Measurements from ENCODE around the gene TTYH3. TPM values are rescaled to one million over a fixed set of nuclear protein-coding genes. Genes with fewer than 3 reads are reported as not detected.
A peak's percentile ranks its signal among the peaks of the same experiment; 100 is the strongest.

The TTYH3 gene
- polyA plus RNA-seq, 4 donors: 6.9 to 149 (median 20.6) TPM

DNA sequence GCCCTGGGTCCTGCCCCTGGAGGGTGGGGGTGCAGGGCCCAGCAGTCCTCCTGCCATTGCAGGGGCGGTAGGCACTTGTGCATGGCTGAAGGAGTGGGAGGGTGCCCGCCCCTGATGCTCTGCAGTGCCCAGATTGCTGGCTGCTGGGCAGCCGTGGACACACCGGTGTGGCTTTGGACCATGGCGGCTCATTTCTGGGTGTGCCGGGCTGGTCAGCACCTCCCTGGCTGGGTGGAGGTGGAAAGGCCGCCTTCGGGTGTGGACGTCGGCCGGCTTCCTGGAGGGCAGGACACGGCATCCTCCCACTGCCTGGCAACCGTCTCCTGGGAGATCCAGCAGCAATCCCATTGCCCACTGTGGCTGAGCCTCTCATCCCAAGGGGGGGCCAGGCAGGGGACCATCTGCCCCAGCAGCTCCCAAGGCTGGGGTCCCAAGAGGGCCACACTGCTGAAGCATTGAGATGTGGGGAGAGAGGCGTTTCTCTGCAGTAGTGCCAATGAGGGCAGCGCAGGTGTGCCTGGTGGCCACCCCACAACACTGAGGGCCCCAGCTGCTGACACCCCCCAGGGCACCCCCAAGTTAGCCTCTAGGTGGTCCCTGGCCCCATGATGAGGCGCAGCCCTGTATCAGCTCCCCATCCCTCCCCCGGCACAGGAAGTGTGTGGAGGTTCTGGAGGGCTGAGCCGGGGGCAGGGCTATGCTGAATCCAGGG, 12.9 kb downstream of the TTYH3 start:
- H3K9me3 ChIP-seq (ENCODE audit: control insufficient read depth in 2 of 2, insufficient read depth in 1 of 2, low read depth in 1 of 2, low read length in 1 of 2): no peaks in the 10 kb centered on the region
- 70 to 90% (median 82%) methylated on average over 15 to 18 of the region's 18 CpGs for WGBS, 3 donors
- H3K36me3 ChIP-seq (ENCODE audit: control insufficient read depth in 3 of 3, insufficient read depth in 2 of 3, low read depth in 1 of 3, low read length in 3 of 3): peaks cover 2 to 88% (median 7%) of the 10 kb centered on the region in 3 donors
- no peaks in the 10 kb centered on the region for H3K27me3 ChIP-seq (ENCODE audit: control insufficient read depth in 3 of 3, insufficient read depth in 3 of 3, low read length in 3 of 3)
- no peak overlapping the region for H3K4me3 ChIP-seq (ENCODE audit: low read depth in 1 of 3, low read length in 3 of 3)
- H3K27ac ChIP-seq (ENCODE audit: low read depth in 1 of 3, low read length in 2 of 3): peak overlapping the region in 1 of 3 donors; percentile 22
- H3K4me1 ChIP-seq (ENCODE audit: control insufficient read depth in 3 of 3, insufficient read depth in 2 of 3, low read depth in 1 of 3, low read length in 2 of 3): peaks cover 0 to 16% (median 2%) of the 10 kb centered on the region in 3 donors
- FAIRE-seq: no peak
- DNase-seq: no peak

DNA sequence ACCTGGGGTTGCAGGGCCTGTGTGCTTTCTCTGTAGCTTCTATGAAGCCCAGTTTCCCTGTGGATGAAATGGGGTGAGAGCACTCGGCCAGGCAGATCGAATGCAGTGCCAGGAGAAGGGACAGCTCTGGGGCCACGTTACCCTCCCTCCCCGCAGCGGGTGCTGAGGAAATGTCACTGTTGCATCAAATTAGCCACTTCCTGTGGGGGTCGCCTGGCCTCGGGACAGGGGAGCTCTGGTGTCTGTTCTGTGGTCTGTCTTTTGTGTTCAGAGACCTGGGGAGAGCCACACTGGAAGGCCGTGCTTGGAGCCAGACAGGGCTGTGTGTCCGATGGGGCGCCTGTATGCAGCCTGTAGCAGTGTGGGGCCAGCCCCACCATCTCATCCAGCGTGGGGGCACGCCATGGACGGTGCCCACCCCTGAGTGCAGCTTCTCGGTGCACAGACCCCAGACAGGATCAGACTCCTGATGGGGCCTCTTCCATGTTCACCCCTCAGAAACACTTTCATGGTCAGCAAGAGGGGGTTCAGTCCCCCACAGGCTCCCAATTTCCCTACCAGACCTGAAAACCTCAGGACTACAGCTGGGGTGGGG, 13.6 kb downstream of the TTYH3 start:
- peaks cover 2 to 88% (median 7%) of the 10 kb centered on the region in 3 donors for H3K36me3 ChIP-seq (ENCODE audit: control insufficient read depth in 3 of 3, insufficient read depth in 2 of 3, low read depth in 1 of 3, low read length in 3 of 3)
- no peaks in the 10 kb centered on the region for H3K9me3 ChIP-seq (ENCODE audit: control insufficient read depth in 2 of 2, insufficient read depth in 1 of 2, low read depth in 1 of 2, low read length in 1 of 2)
- H3K27ac ChIP-seq (ENCODE audit: low read depth in 1 of 3, low read length in 2 of 3): peak overlapping the region in 1 of 3 donors; percentile 22
- DNase-seq: peak in 1 of 2 donors; percentile 48
- no peaks in the 10 kb centered on the region for H3K27me3 ChIP-seq (ENCODE audit: control insufficient read depth in 3 of 3, insufficient read depth in 3 of 3, low read length in 3 of 3)
- H3K4me1 ChIP-seq (ENCODE audit: control insufficient read depth in 3 of 3, insufficient read depth in 2 of 3, low read depth in 1 of 3, low read length in 2 of 3): peaks cover 0 to 16% (median 2%) of the 10 kb centered on the region in 3 donors
- no peak overlapping the region for H3K4me3 ChIP-seq (ENCODE audit: low read depth in 1 of 3, low read length in 3 of 3)
- no peak for FAIRE-seq
- WGBS, 3 donors: 55 to 82% (median 56%) methylated on average over 14 of the region's 14 CpGs

DNA sequence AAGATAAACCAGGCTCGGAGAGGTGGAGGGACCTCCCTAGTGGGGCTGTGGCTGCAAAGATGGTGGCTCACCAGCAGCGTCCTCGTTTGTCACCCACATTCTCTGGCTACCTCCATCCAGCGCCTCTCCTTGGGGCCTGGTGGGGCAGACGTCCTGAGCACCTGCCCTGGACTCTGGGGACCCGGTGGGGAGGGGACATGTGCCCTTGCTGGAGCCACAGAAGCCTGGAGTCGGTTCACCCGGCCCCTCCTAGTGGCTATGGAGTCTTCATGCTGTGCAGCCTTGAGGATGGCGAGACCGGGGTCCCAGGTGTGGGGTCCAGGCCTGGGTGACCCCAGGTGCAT, 14.5 kb downstream of the TTYH3 start:
- Histone ChIP-seq H3K4me1 (ENCODE audit: control insufficient read depth in 3 of 3, insufficient read depth in 2 of 3, low read depth in 1 of 3, low read length in 2 of 3) (peaks cover 0 to 16% (median 2%) of the 10 kb centered on the region in 3 donors), H3K27me3 (ENCODE audit: control insufficient read depth in 3 of 3, insufficient read depth in 3 of 3, low read length in 3 of 3) (no peaks in the 10 kb centered on the region), H3K27ac (ENCODE audit: low read depth in 1 of 3, low read length in 2 of 3) (peak overlapping the region in 1 of 3 donors; percentile 45), H3K4me3 (ENCODE audit: low read depth in 1 of 3, low read length in 3 of 3) (no peak overlapping the region), H3K36me3 (ENCODE audit: control insufficient read depth in 3 of 3, insufficient read depth in 2 of 3, low read depth in 1 of 3, low read length in 3 of 3) (peaks cover 2 to 90% (median 7%) of the 10 kb centered on the region in 3 donors), H3K9me3 (ENCODE audit: control insufficient read depth in 2 of 2, insufficient read depth in 1 of 2, low read depth in 1 of 2, low read length in 1 of 2) (no peaks in the 10 kb centered on the region)
- WGBS, 3 donors: 79 to 87% (median 80%) methylated on average over 10 of the region's 10 CpGs
- FAIRE-seq (no peak), DNase-seq (no peak)

DNA sequence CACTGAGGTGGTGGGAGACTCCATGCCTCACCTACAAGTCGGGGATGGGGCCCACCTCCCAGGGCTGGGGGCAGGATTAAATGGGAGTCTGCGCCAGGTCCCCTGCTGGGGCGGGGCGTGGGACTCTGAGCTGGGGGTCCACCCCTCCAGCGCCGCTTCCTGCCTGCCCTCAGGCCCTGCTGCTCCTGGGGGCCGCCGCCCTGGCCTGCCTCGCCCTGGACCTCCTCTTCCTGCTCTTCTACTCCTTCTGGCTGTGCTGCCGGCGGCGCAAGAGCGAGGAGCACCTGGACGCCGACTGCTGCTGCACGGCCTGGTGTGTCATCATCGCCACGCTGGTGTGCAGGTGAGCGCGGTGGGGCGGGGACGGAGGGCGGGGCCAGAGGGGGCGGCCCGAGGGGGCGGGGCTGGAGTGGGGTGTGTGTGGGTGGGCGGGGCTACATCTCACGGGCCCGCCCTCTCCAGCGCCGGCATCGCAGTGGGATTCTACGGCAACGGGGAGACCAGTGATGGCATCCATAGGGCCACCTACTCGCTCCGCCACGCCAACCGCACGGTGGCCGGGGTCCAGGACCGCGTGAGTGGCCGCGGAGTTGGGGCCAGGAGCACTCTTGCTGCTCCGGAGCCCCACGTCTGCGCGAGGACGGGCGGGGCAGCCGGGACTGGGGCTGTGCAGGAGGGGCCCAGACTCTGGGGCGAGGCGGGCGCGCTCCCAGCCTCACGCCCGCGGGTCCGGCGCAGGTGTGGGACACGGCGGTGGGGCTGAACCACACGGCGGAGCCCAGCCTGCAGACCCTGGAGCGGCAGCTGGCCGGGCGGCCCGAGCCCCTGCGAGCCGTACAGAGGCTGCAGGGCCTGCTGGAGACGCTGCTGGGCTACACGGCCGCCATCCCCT, 15.1 kb downstream of the TTYH3 start:
- 88 to 96% (median 88%) methylated on average over 49 to 73 of the region's 73 CpGs for WGBS, 3 donors
- Histone ChIP-seq H3K4me1 (ENCODE audit: control insufficient read depth in 3 of 3, insufficient read depth in 2 of 3, low read depth in 1 of 3, low read length in 2 of 3) (peaks cover 0 to 13% (median 2%) of the 10 kb centered on the region in 3 donors), H3K27ac (ENCODE audit: low read depth in 1 of 3, low read length in 2 of 3) (peak overlapping the region in 1 of 3 donors; percentile 45), H3K4me3 (ENCODE audit: low read depth in 1 of 3, low read length in 3 of 3) (no peak overlapping the region), H3K36me3 (ENCODE audit: control insufficient read depth in 3 of 3, insufficient read depth in 2 of 3, low read depth in 1 of 3, low read length in 3 of 3) (peaks cover 2 to 90% (median 7%) of the 10 kb centered on the region in 3 donors), H3K9me3 (ENCODE audit: control insufficient read depth in 2 of 2, insufficient read depth in 1 of 2, low read depth in 1 of 2, low read length in 1 of 2) (no peaks in the 10 kb centered on the region), H3K27me3 (ENCODE audit: control insufficient read depth in 3 of 3, insufficient read depth in 3 of 3, low read length in 3 of 3) (no peaks in the 10 kb centered on the region)
- DNase-seq (peak in 1 of 2 donors; percentile 58), FAIRE-seq (no peak)

DNA sequence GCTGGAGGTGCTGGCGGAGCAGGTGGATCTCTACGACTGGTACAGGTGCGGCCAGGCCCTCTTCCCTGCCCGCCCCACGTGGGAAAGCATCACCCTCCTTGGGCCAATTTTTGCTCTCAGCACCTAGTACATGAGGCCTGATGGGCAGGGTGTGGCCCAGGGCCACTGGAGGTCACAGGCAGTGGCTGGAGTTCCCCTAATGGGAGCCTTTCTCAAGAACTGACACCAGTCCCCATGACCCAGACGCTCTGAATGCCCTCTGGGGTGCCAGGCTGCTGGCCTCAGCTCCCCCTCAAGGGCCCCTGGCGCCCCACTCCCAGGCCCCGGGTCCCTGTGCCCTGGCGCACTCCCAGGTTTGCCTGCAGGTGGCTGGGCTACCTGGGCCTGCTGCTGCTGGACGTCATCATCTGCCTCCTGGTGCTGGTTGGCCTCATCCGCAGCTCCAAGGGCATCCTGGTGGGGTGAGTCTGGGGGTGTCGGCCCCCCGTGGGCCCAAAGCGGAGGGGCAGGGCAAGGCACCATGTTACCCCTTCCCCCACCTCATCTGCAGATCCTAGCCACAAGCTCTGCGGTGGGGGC, 15.9 kb downstream of the TTYH3 start:
- peaks cover 0 to 13% (median 2%) of the 10 kb centered on the region in 3 donors for H3K4me1 ChIP-seq (ENCODE audit: control insufficient read depth in 3 of 3, insufficient read depth in 2 of 3, low read depth in 1 of 3, low read length in 2 of 3)
- FAIRE-seq (no peak), DNase-seq (no peak)
- no peak overlapping the region for H3K4me3 ChIP-seq (ENCODE audit: low read depth in 1 of 3, low read length in 3 of 3)
- H3K36me3 ChIP-seq (ENCODE audit: control insufficient read depth in 3 of 3, insufficient read depth in 2 of 3, low read depth in 1 of 3, low read length in 3 of 3): peaks cover 2 to 92% (median 7%) of the 10 kb centered on the region in 3 donors
- no peak overlapping the region for H3K27ac ChIP-seq (ENCODE audit: low read depth in 1 of 3, low read length in 2 of 3)
- H3K27me3 ChIP-seq (ENCODE audit: control insufficient read depth in 3 of 3, insufficient read depth in 3 of 3, low read length in 3 of 3): no peaks in the 10 kb centered on the region
- WGBS, 3 donors: 89 to 94% (median 92%) methylated on average over 14 to 15 of the region's 15 CpGs
- H3K9me3 ChIP-seq (ENCODE audit: control insufficient read depth in 2 of 2, insufficient read depth in 1 of 2, low read depth in 1 of 2, low read length in 1 of 2): no peaks in the 10 kb centered on the region

DNA sequence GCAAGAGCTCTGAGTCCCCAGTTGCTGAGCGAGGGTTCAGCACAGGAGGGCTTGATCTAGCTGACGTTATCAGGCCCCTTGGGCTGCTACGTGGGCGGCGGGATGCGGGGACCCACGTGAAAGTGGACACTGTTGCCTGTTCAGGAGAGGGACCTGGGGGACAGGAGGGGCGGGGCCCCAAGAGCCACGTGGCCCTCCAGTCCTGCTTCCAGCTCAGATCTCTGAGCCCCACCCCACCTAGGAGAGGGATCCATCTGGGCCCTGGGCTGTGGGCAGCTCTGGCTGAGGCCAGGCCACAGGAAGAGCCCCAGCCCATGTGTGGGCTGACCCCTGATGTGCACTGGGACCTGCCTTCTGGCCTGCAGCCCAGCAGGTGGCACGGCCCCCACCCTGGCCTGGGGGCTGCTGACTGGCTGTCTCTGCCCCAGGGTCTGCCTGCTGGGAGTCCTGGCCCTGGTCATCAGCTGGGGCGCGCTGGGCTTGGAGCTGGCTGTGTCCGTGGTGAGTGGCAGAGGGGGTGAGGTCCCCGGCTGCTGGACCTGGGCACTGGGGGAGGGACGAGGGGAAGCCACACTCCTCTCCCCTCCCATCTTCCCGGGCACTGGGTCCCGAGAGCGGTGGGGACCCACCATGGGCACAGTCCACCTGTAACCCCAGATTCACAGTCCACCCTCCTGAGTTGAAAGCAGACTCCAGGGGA, 17.5 kb downstream of the TTYH3 start:
- Histone ChIP-seq H3K36me3 (ENCODE audit: control insufficient read depth in 3 of 3, insufficient read depth in 2 of 3, low read depth in 1 of 3, low read length in 3 of 3) (peaks cover 2 to 95% (median 7%) of the 10 kb centered on the region in 3 donors), H3K27me3 (ENCODE audit: control insufficient read depth in 3 of 3, insufficient read depth in 3 of 3, low read length in 3 of 3) (no peaks in the 10 kb centered on the region), H3K4me3 (ENCODE audit: low read depth in 1 of 3, low read length in 3 of 3) (no peak overlapping the region), H3K4me1 (ENCODE audit: control insufficient read depth in 3 of 3, insufficient read depth in 2 of 3, low read depth in 1 of 3, low read length in 2 of 3) (peaks cover 0 to 13% (median 0%) of the 10 kb centered on the region in 3 donors), H3K27ac (ENCODE audit: low read depth in 1 of 3, low read length in 2 of 3) (no peak overlapping the region), H3K9me3 (ENCODE audit: control insufficient read depth in 2 of 2, insufficient read depth in 1 of 2, low read depth in 1 of 2, low read length in 1 of 2) (no peaks in the 10 kb centered on the region)
- 86 to 92% (median 88%) methylated on average over 16 to 18 of the region's 18 CpGs for WGBS, 3 donors
- no peak for FAIRE-seq
- no peak for DNase-seq

DNA sequence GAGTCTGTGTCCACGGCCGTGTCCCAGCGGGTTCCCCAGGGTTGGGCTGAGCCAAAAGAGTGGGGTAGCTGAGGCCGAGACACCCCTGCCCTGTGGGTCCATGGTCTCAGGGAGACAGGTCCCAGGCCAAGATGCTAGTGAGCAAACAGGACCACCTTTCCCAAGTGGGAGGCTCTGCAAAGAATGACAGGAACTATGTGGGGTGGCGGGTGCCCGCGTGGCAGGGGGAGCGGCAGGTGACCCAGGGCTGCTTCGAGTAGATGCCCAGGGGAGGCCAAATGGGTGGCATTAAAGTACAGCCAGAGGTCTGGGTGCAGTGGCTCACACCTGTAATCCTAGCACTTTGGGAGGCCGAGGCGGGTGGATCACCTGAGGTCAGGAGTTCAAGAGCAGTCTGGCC, 18.2 kb downstream of the TTYH3 start:
- H3K9me3 ChIP-seq (ENCODE audit: control insufficient read depth in 2 of 2, insufficient read depth in 1 of 2, low read depth in 1 of 2, low read length in 1 of 2): no peaks in the 10 kb centered on the region
- peaks cover 2 to 95% (median 7%) of the 10 kb centered on the region in 3 donors for H3K36me3 ChIP-seq (ENCODE audit: control insufficient read depth in 3 of 3, insufficient read depth in 2 of 3, low read depth in 1 of 3, low read length in 3 of 3)
- DNase-seq: no peak
- H3K27ac ChIP-seq (ENCODE audit: low read depth in 1 of 3, low read length in 2 of 3): no peak overlapping the region
- H3K4me3 ChIP-seq (ENCODE audit: low read depth in 1 of 3, low read length in 3 of 3): no peak overlapping the region
- WGBS, 3 donors: 91 to 93% (median 91%) methylated on average over 11 of the region's 11 CpGs
- no peaks in the 10 kb centered on the region for H3K27me3 ChIP-seq (ENCODE audit: control insufficient read depth in 3 of 3, insufficient read depth in 3 of 3, low read length in 3 of 3)
- H3K4me1 ChIP-seq (ENCODE audit: control insufficient read depth in 3 of 3, insufficient read depth in 2 of 3, low read depth in 1 of 3, low read length in 2 of 3): peaks cover 0 to 10% (median 0%) of the 10 kb centered on the region in 3 donors
- no peak for FAIRE-seq

Measured in small intestine (tissue), 7 donors.